DND-41 (cell line): ENCODE results near the gene PYY.

Experiments
- ATAC-seq: fragments of 200-7000 bp; cut with Tn5 transposase; 3 replicates; pipeline ENCODE4 v1.9.1; 2021; ENCODE audit warnings: low read depth; ENCODE audit not compliant: insufficient read depth
- DNase-seq: peaks from one replicate; pipeline ENCODE4 v3.0.0-alpha.2; 2020
- H2AFZ ChIP-seq: 2 replicates; pipeline ENCODE4 v1.6.0; 2012; ENCODE audit warnings: low read depth, low read length
- H3K27ac ChIP-seq: 2 replicates; pipeline ENCODE4 v1.5.1; 2012; ENCODE audit warnings: low read length, inconsistent platforms
- H3K27me3 ChIP-seq: fragments of 200-600 bp; sonication (generic); 2 replicates; pipeline ENCODE4 v1.6.0; 2012; ENCODE audit warnings: low read length, mild to moderate bottlenecking, inconsistent platforms; ENCODE audit not compliant: insufficient read depth, poor library complexity
- H3K36me3 ChIP-seq: 2 replicates; pipeline ENCODE4 v1.5.1; 2012; ENCODE audit warnings: low read length, inconsistent platforms; ENCODE audit not compliant: insufficient read depth
- H3K4me1 ChIP-seq: 2 replicates; pipeline ENCODE4 v1.5.1; 2012; ENCODE audit warnings: mild to moderate bottlenecking, low read length; ENCODE audit not compliant: insufficient read depth
- H3K4me2 ChIP-seq: 2 replicates; pipeline ENCODE4 v1.6.0; 2012; ENCODE audit warnings: mild to moderate bottlenecking, moderate library complexity, low read length, inconsistent platforms; ENCODE audit not compliant: insufficient read depth
- H3K4me3 ChIP-seq, 2 experiments: fragments of 200-600 bp in 1 of 2; shearing (Covaris generic) in 1 of 2; 2 replicates each; pipeline ENCODE4 v1.5.1; 2012 to 2016; ENCODE audit warnings: inconsistent platforms in 2 of 2, low read length in 2 of 2, mild to moderate bottlenecking in 2 of 2, low read depth in 1 of 2, moderate library complexity in 1 of 2
- H3K79me2 ChIP-seq: 2 replicates; pipeline ENCODE4 v1.6.0; 2012; ENCODE audit warnings: low read length, inconsistent platforms; ENCODE audit not compliant: insufficient read depth
- H3K9ac ChIP-seq: 2 replicates; pipeline ENCODE4 v1.6.0; 2012; ENCODE audit warnings: low read depth, mild to moderate bottlenecking, inconsistent platforms, low read length, moderate library complexity
- H3K9me3 ChIP-seq: 2 replicates; pipeline ENCODE4 v1.5.1; 2012; ENCODE audit warnings: low read length, moderate library complexity, mild to moderate bottlenecking, inconsistent platforms; ENCODE audit not compliant: insufficient read depth, severe bottlenecking
- H4K20me1 ChIP-seq: 2 replicates; pipeline ENCODE4 v1.6.0; 2012; ENCODE audit warnings: low read length; ENCODE audit not compliant: insufficient read depth
- CTCF ChIP-seq: IDR thresholded peaks from 2 replicates; pipeline ENCODE4 v1.5.1; 2012; ENCODE audit warnings: borderline replicate concordance, low read length, moderate library complexity, mild to moderate bottlenecking; ENCODE audit not compliant: poor library complexity, severe bottlenecking; ENCODE audit errors: extremely low read depth
- EZH2 ChIP-seq: IDR thresholded peaks from 3 replicates; pipeline ENCODE4 v1.6.1; 2012; ENCODE audit warnings: borderline replicate concordance, low read depth, mild to moderate bottlenecking, moderate library complexity, low read length, inconsistent platforms; ENCODE audit not compliant: severe bottlenecking

Gene PYY

DNA sequence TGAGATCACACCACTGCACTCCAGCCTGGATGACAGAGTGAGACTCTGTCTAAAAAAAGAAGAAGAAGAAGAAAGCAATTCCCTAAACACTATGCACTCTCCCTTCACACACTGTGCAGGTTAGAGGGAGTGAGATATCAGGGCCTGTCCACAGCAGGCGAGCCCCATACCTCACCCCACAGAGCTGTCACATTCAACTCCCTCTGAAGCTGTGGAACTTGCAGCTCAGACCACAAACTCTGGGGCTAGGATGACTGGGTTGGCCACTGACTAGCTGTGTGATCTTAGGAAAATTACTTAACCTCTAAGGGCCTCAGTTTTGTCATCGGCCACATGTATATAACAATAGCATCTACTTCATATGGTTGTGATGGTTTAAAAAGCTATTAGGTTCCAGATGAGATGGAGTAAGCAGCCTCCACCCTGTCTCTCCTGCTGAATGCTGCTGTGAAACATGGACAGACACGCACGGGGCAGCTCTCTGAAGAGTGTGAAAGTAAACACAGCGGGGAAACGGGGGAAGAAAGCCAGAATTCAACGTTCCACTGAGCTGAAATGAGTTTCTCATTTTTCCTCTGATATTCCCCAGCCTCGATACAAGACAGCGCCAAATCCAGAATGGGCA lies 13.6 kb upstream of the PYY start:
- H2AFZ ChIP-seq, result no peak overlapping the region

GRCh38 chr17:43966276-43966675 lies 12.5 kb upstream of the PYY start:
- H3K79me2 ChIP-seq, result no peaks in the 10 kb centered on the region
- H3K4me2 ChIP-seq, result no peak overlapping the region
- no peaks in the 10 kb centered on the region for H3K9me3 ChIP-seq
- peaks cover 13% of the 10 kb centered on the region for H3K27me3 ChIP-seq
- TF ChIP-seq CTCF (no peak), EZH2 (no peak)
- no peak for ATAC-seq
- no peak overlapping the region for H3K9ac ChIP-seq
- H3K4me3 ChIP-seq, result no peak overlapping the region
- H2AFZ ChIP-seq, result no peak overlapping the region
- no peaks in the 10 kb centered on the region for H3K4me1 ChIP-seq
- no peaks in the 10 kb centered on the region for H4K20me1 ChIP-seq
- H3K27ac ChIP-seq, result no peak overlapping the region
- DNase-seq, result no peak
- no peaks in the 10 kb centered on the region for H3K36me3 ChIP-seq

More for the DNA sequence above, 13.6 kb upstream of the PYY start:
- TF ChIP-seq CTCF (no peak), EZH2 (no peak)
- no peak overlapping the region for H3K4me2 ChIP-seq
- H3K36me3 ChIP-seq, result no peaks in the 10 kb centered on the region
- H4K20me1 ChIP-seq, result no peaks in the 10 kb centered on the region
- no peaks in the 10 kb centered on the region for H3K4me1 ChIP-seq
- H3K27me3 ChIP-seq, result peaks cover 5% of the 10 kb centered on the region
- H3K27ac ChIP-seq, result no peak overlapping the region
- DNase-seq (no peak), ATAC-seq (no peak)
- no peak overlapping the region for H3K9ac ChIP-seq
- H3K79me2 ChIP-seq, result no peaks in the 10 kb centered on the region
- H3K9me3 ChIP-seq, result no peaks in the 10 kb centered on the region
- H3K4me3 ChIP-seq, result no peak overlapping the region

DNA sequence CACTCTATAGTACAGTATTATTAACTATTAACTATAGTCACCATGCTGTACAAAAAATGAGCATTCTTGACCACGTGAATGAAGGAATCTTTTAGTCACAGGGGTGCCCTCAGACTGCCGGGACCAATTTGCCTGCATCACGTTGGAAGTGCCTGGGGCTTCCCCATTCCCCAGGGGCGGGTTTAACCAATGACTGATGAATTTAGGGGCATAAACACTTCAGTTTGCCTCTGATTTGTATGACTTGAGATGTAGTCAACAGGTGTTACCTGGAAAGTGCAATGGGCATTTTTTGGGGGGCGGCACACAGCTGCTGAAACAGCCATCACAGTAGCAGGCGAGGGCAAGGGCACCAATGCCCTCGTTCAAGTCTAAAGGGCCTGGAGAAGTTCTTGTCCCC lies 8.7 kb upstream of the PYY start:
- Histone ChIP-seq H3K79me2 (no peaks in the 10 kb centered on the region), H3K9me3 (no peaks in the 10 kb centered on the region), H3K36me3 (no peaks in the 10 kb centered on the region), H3K27ac (no peak overlapping the region), H3K4me2 (no peak overlapping the region), H3K4me1 (no peaks in the 10 kb centered on the region), H2AFZ (no peak overlapping the region), H3K27me3 (peaks cover 13% of the 10 kb centered on the region), H3K9ac (no peak overlapping the region), H4K20me1 (no peaks in the 10 kb centered on the region), H3K4me3 (no peak overlapping the region)
- TF ChIP-seq CTCF (no peak), EZH2 (no peak)
- DNase-seq (no peak), ATAC-seq (no peak)
